Activated CD8-positive, alpha-beta memory T cell treated with anti-CD3 and anti-CD28 coated beads for 24 hours (primary cell): ENCODE results near the gene DDO.
"Not testable (repeated sequence)": the region's sequence is repeated elsewhere in the genome, so short reads cannot be mapped to it uniquely, and the experiment has no call there.

Experiments
- DNase-seq: peaks from one replicate; pipeline ENCODE4 v3.0.0-alpha.2; 2020

The DDO gene

DNA sequence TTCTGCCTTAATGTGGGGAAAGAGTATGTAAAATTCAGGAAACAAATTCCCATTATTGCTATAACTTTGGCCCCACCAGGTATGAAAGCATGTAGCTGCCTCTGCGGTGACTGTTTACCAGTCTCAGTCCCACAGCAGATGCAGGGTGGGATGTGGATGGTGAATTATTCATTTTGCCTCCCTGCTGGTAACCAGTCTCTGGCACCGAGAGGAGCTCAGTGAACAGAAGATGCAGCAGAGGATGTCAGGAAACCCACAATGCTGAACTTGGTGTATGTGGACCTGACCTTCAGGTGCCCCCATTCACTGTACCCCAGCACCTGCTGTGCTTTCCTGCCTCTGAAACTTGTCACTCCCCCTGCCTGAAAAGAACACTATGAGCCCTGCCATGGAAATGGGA lies 48.4 kb downstream of the DDO start:
- DNase-seq: no peak

DNA sequence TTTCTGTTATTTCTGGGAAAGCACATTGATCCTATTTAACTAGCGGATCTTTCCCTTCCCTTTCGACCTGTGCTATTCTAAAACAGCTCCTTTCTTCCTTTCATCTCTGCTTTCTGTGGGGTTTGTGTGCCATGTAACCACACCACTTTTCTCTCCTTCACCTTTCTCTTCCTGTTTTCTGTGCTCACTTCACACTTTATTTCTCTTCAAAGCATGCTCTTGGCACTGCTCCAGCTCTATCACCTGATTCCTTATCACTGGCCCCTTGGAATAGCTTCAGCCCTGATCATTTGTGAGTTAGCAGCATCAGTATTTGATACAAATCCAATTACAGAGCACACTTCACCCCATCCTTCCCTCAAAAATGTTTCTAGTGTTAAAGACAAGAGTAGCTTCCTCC lies 49.1 kb downstream of the DDO start:
- DNase-seq: no peak

DNA sequence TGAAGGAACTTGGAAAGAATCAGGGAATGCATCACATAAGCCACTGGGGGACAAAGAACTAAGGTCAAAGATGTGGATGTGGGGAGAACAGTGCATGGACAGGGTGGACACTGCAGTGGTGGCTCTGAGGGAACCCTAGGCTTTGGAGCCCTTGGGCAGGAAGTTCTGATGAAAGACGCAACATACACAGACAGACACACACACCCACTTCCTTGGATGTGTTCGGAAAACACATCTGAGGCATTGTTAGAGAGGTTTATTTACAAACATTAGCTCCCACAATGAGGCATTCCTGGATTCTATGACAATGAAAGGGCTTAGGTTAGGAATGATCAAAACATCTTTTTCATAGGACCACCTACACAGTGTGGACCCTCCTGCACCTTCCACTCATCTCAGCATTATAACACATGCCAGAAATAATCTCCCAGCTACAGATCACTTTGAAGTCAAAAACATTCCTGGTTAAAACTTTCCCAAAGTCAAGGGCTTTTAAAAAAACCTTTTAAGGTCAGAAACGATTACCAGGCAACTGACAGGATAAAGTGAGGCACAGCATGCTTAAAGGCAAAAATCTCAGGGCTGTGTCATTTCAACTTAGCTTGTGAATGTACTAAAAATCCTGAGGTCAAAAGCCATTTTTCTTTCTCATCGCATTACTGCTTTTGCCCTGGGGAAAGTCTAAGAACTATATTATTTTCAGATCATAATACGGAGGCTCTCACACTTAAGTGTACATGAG lies 50.8 kb downstream of the DDO start:
- no peak for DNase-seq

DNA sequence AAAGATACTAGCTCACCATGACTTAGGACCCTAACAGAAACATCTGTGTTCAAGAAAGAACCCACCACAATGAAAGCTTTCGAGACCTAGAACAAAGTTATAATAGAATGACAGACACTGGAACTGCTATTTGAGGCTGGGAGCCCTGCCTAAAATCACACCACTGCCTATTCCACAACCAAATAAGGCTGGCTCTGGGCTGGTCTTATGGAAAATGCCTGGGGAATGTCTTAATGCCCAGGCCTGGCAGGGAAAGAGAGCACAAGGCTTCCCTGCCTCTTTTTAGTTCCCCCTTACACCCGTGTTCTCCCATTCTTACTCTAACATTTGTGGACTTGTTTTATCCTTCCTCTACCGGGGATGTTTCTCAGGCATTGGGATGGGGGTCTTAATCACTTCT lies 51.6 kb downstream of the DDO start:
- DNase-seq: no peak

DNA sequence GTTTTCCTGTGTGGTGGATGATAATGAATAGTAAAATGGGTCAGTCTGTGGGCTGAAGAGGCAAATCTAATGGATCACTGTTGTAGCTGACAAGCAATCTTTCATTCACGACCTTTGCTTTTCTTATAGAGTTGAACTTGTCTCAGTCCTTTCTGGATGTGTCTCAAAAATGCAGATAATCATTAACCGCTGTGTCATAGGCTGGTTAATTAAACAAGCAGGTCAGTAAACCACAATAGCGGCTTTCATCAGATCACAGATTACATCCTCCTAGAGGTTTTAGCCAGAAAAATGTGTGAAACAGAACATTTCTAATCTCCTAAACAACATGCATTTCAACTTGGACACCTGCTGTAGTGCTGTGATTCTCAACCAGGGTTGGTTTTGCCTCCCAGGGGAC lies 54.7 kb downstream of the DDO start:
- DNase-seq: no peak

DNA sequence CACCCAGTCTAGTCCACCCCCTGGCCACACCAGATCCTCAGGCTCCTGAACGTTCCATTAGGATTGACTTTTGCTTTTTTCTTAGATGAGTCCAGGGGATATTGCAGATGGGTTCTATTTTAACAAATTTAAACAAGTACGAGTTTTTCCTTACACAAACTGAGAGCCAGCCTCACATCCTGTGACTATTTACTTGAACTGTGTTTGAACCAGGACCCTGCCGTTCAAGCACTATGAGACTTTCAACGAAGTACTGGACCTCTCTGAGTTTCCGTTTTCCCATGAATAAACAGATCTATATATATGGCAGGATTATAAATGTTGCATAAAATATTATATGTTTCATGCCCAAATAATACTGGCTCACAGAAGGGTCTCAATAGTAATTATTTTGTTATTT lies 55.8 kb downstream of the DDO start:
- DNase-seq: no peak

DNA sequence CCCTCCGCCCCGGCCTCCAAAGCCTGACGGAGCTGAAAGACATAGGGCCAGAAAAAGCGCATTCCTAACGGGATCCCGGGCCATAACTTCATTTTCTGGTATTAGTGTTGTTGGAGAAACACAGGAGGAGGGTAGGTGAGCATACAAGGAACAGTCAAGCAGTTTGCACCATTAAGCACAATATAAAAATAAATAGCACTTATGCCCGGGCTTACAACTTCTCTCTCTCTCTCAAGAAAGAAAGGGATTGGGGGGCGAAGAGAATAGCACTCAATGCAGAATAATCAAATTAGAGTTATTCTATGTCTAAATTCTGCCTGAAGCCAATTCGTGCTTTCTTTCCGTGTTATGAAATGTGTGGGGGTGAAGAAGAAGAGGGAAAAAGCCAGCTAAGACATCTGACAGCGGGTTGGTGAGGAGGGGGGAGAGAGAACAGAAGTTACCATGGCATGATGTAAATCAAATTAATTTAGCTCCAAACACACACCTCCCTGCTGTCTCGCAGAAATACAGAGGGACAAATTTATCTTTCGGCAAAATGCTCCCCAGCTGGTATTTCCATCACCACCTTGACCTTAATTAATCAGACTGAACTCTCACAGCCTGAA lies 56.7 kb downstream of the DDO start:
- no peak for DNase-seq

DNA sequence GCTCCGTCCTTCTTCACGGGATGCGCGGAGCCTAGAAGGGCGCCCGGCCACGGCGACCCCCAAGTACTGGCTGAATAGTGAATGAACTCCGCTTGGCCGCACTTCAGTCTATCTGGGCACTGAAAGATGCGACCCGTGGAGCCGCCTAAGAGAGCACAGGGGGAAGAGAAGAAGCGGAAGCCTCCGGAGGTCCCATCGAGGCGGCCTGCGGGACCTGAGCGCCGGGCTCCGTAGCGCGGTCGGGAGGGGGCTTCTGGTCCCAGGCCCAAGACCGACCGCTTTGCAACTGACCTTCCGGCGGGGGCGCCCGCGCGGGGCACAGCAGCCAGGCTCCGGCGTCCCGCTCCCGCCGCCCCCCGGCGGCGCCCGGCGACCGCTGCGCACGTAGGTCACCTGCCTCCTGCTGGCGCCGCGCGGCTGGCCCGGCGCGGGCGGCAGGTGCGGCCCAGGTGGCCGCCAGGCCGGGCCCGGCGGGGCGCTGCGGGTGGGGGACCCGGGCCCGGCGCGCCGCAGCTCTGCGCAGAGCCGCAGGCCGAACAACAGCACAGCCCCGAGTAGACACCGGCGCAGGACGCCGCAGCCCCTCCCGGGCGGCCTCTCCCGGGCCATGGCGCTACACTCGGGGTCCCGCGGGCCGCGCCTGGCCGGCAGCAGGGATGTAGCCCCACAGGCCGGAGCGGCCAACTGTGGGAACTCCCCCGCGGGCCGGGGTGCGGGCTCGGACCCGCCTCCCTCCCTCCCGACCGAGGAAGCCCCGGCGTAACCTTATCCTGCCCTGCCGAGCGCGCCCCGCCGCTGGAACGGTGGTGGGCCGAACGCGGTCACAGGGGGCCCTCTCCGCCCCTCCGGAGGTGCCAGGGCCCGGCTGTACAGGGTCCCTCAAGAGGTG lies 57.5 kb downstream of the DDO start, which contains the start of gene METTL24:
METTL24 (minus strand) TSS at position 686 of the 889 bp plus-strand sequence; CDS start at position 609, 77 bp downstream.
- peak; percentile 70 for DNase-seq

DNA sequence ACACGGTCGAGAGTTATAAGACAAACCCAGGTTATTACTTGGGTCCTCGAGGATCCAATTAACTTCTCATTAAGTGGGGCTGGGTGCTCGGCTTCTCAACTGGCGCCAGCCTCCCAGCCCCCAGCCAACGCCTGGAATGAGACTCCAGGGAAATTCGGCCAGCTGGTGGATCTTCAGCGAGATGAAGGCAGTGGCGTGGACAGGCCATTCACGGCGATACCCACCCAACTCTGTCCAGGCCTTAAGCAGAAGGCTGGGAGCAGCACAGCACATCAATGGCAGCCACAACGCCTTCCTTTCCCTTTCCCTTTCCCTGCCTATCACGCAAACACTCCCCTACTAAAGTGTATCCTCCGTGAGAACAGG lies 58.1 kb downstream of the DDO start:
- DNase-seq: no peak

DNA sequence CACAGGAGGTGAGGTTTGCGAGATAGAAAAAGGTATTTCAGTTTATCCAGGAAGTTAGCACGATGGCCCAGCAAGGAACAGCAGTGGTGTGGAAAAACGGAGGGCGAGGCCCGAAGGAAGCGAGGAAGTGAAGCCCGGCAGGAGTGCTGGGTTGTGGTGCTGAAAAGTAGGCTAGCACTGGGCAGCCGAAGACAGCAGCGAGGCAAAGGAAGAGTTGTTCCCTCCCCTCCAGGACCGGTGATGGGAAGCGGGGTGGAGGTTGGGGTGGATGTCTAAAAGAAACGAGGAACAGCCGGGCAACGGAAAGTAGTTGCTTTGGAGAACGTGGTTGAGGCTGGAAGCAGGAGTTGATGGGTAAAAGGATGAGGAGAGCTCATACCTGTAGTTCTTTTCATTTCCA lies 58.6 kb downstream of the DDO start:
- no peak for DNase-seq

DNA sequence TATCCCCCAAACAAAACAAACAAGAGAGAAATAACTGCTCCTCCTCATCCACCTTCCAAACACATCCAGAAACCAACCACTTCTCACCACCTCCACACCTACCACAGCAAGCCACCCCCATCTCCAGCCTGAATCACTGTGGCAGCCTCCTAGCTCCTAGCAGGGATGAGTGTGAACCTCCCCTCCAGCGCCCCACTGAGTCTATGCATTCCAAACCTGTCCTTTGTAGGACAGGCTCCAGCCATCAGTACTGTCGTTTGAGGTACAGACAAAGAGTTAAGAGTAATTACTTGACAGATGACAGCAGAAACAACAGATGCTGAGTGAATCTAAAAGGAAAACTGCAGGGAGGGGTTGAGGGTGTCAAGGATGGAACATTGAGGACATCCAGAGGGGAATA lies 59.6 kb downstream of the DDO start:
- no peak for DNase-seq

DNA sequence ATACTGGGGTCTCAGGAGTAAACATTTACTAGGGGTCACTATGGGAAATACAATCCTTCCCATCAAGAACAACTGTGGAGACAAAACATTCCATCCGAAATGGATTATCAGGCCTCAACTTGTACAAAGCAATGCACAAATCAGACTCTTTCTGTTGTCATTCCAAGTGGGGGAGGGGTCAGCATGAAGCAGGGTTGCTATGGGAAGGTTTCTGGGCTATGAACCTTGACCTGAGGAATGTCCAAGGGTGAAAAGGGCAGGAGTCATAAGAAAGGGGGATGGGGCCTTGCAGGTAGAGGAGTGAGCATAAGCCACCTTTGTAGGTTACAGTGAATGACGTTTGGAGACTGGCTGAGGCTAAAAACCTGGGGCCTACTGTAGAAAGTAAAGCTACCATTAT lies 60.4 kb downstream of the DDO start:
- no peak for DNase-seq

DNA sequence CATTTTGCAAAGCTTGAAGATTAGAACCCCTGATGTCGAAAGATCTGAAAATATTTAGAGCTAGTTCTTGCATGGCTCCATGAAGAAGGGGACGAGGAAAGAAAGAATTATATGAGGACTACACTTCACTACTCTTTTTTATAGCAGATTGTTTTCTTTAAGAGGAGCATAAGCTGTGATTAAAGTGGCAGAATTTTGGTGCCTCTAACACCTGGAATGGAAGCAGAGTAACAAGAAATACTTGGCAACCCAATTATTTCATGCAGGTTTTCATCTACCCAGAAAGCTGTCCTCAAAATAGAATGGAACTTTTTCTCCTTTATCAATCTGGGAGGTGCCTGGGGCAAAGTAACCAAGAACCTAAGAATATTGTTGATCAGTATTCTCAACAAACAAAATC lies 61.2 kb downstream of the DDO start:
- no peak for DNase-seq

DNA sequence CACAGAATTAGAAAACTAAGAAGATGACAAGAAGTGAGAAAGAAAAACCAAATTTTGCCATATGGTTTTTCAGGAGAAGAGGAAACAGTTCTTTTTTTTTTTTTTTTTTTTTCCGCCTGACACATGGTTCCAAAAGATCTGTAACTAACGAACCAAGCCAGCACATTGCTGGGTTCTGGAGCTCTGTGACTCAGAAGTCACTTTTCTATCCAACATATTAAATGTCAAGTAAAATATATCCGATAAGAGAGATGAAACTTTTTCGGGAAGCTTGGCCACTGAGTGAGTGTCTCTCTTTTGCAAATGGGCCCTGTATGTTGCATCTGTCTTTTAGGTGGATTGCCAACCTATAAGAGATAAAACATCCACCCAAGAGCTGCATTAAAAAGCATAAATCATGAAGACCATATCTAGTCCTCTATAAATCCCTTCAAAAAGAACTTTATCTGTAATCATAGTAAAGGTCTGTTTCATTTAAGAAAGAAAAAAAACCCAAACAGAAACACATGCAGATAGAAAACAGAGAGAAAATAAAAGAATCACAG lies 61.8 kb downstream of the DDO start:
- no peak for DNase-seq

DNA sequence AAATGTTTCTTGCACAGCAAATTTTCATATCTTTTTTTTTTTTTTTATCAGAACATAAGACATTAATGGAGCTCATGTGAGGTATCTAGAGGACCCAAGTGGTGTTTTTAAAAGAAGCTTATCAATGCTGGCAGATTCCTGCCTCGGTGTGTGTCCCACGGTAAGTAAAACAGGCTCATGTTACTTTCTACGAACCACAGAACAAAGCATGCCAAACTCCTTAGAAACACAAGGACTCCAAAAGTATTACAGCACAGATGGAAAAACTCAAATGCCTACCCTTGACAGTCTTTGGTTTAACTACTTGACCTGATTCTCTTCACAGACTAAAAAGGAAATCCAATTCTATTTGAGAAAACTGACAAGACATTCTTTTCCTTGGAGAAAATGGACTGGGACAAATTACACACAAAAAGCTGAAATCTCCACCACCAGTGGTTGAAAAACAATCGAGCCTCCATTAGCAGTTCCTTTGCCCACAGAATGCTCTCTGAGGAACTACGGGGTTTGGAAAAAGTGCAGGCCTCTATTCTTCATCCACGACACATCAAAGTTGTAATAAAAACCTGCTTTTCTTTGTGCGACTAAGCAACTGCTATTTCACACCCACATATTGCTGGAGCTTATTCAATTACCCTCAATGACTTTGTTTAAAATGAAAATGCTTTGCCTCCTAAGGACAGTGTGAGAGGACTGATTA lies 62.7 kb downstream of the DDO start:
- DNase-seq: no peak

DNA sequence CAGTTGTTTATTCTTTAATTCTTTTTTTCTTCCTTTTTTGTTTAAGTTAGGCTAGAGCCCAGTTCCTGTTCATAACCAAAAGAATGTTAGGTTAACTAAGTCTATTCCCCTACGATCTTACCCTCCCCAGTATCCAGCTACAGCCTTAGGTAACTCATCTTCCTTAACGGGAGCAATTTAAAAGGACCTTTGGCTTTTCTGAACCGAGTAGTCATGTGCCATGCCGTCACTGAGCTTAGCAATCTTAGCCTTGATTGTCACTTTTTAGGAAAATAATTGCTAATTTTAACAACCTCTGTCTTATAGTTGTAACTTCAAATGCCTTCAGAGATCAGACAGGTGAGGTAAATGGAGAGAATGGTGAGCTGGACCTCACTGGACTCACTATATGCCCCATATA lies 63.4 kb downstream of the DDO start:
- no peak for DNase-seq

DNA sequence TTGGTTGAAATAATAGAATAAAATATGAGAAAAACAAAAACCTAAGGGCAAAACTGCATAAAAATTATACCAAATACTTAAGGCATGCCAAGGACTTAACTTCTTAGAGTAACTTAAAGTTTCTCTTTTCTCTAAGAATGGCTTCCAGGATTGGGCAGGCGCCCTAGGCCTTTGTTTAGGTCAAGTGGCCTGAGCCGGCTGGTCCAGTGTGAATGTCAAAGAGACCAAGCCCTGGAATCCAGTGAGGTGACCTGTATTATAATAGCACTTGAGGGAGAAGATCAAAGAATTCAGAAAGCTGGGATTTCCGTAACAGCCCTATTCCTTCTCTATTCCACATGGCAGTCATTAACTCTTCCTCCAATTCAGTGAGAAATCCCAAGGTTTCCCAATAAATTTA lies 63.8 kb downstream of the DDO start:
- DNase-seq: no peak

DNA sequence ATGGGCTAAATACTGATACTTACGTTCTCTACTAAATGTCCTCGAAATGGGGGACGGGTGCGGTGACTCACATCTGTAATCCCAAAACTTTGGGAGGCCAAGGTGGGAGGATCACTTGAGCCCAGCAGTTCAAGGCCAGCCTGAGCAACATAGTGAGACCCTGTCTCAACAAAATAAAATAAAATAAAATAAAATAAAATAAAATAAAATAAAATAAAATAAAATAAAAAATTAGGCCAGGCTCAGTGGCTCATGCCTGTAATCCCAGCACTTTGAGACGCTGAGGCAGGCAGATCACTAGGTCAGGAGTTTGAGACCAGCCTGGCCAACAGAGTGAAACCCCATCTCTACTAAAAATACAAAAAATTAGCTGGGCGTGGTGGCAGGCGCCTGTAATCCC lies 64.8 kb downstream of the DDO start:
- not testable (repeated sequence) for DNase-seq

DNA sequence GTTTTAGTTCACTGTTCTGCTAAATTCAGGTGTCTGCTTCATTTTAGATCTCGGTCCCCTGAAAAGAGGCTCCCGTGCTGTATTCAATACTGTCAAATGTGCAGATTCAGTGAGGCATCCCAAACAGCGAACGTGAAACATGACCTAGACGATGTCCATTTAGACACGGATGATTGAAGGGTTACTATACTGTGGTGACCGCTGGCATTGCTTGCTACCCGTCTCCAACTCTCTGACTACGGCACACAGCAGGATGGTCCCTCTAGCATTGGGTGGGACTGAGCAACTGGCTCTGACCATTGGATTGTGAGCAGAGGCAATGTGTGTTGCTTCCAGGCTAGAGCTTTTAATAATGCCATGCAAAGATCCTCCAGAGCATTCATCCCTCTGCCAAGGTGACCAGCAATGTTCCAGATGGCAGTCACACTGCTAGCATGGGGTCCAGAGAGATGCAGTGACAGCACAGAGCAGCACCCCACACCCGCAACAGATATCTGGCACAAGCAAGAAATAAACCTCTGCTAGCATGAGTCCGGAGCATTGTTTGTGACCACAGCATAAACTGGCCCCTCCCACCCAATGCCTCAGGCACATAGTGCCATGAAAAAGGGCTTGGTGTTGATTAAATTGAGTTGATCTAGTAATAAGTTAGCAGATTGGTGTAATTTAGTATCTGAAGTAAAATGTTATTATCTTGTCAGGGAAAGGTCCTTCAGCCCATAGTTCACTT lies 66.2 kb downstream of the DDO start:
- DNase-seq: no peak

DNA sequence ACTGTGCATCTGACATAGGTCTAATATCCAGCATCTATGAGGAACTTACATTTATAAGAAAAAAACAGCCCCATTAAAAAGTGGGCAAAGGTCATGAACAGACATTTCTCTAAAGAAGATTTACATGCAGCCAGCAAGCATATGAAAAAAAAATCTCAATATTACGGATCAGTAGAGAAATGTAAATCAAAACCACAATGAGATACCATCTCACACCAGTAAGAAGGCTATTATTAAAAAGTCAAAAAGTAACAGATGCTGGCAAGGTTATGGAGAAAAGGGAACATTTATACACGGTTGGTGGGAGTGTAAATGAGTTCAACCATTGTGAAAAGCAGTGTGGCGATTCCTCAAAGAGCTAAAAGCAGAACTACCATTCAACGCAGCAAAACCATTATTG lies 70.3 kb downstream of the DDO start:
- DNase-seq: no peak

DNA sequence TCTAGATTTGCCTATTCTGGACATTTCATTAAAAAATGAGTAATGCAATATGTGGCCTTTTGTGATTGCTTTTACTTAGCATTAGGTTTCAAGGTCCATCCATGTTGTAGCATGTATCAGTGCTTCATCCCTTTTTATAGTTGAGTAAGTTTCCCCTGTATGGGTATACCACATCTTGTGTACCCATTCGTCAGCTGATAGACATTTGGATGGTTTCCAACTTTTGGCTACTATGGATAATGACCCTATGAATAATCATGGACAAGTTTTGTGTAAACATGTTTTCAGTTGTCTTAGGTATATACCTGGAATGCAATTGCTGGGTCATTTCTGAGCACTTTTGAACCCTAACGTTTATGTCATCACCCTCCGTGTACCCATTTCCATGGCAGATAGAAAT lies 72.6 kb downstream of the DDO start:
- no peak for DNase-seq
